T-cell (primary cell): ENCODE data around the gene SFXN5. TPM values are rescaled to one million over a fixed set of nuclear protein-coding genes. Genes with fewer than 3 reads are reported as not detected.

ENCODE experiments used
- ATAC-seq, 4 experiments: fragments of 200-7000 bp in 3 of 4; fragments of 150-1000 bp in 1 of 4; cut with Tn5 transposase; replicated peaks in 1 of 4; 1 replicate in 3 of 4; 2 replicates in 1 of 4; pipeline ENCODE4 v1.10.0; 2021; ENCODE audit warnings: moderate library complexity in 3 of 4, mild to moderate bottlenecking in 2 of 4, moderate number of reproducible peaks in 1 of 4
- CTCF ChIA-PET, 2 donors: fragments of 300-600 bp; sonication (Branson Sonifier 250); formaldehyde crosslinking; loops; one replicate each; lab custom pipeline; 2022; ENCODE audit warnings: antibody characterized with exemption in 2 of 2; lab: Charles Lee
- POLR2A ChIA-PET, 2 donors: fragments of 300-600 bp; sonication (Branson Sonifier 250); formaldehyde crosslinking; loops; one replicate each; lab custom pipeline; 2022; ENCODE audit warnings: antibody characterized with exemption in 2 of 2; lab: Charles Lee
- DNase-seq, 35 experiments: peaks; one replicate each; pipeline versions ENCODE4 v3.0.0 to v3.0.0-alpha.2; 2013 to 2023
- H3K27ac ChIP-seq: one replicate; pipeline ENCODE4 v1.5.1; 2013; ENCODE audit warnings: low read length
- H3K27me3 ChIP-seq, 2 experiments: replicated peaks in 1 of 2; 1 replicate in 1 of 2; 2 replicates in 1 of 2; pipeline versions ENCODE4 v1.6.1 to v1.7.0; 2013; ENCODE audit warnings: low read length in 1 of 2, mixed read lengths in 1 of 2; ENCODE audit not compliant: control insufficient read depth in 2 of 2, insufficient read depth in 2 of 2; ENCODE audit errors: extremely low read depth in 1 of 2
- H3K36me3 ChIP-seq, 2 donors: 1 replicate in 1 of 2; 2 replicates in 1 of 2; pipeline versions ENCODE4 v1.6.1 to v1.7.0; 2013; ENCODE audit warnings: low read length in 1 of 2; ENCODE audit not compliant: control insufficient read depth in 2 of 2, insufficient read depth in 1 of 2; ENCODE audit errors: extremely low read depth in 1 of 2
- H3K4me1 ChIP-seq, 2 experiments: 1 replicate in 1 of 2; 2 replicates in 1 of 2; pipeline versions ENCODE4 v1.6.1 to v1.7.0; 2013; ENCODE audit warnings: low read length in 2 of 2, mixed read lengths in 1 of 2; ENCODE audit not compliant: insufficient read depth in 2 of 2, control insufficient read depth in 1 of 2; ENCODE audit errors: extremely low read depth in 1 of 2
- H3K4me3 ChIP-seq, 2 donors: 1 replicate in 1 of 2; 2 replicates in 1 of 2; pipeline versions ENCODE4 v1.5.1 to v1.7.0; 2013; ENCODE audit warnings: mild to moderate bottlenecking in 2 of 2, low read length in 1 of 2, moderate library complexity in 1 of 2; ENCODE audit not compliant: control insufficient read depth in 1 of 2; ENCODE audit errors: extremely low read depth in 1 of 2
- H3K9me3 ChIP-seq: 2 replicates; pipeline ENCODE4 v1.7.0; 2013
- H3K27ac Mint-ChIP-seq, 2 donors: one replicate each; pipeline ENCODE4 v1.8.0; 2020 to 2021; ENCODE audit warnings: mild to moderate bottlenecking in 2 of 2, mixed read lengths in 2 of 2
- H3K27me3 Mint-ChIP-seq, 2 donors: one replicate each; pipeline ENCODE4 v1.8.0; 2021 to 2022; ENCODE audit warnings: mixed read lengths in 2 of 2
- H3K36me3 Mint-ChIP-seq: one replicate; pipeline ENCODE4 v1.8.0; 2021; ENCODE audit warnings: mixed read lengths
- H3K4me1 Mint-ChIP-seq, 3 donors: one replicate each; pipeline ENCODE4 v1.8.0; 2020 to 2022; ENCODE audit warnings: mixed read lengths in 3 of 3, mild to moderate bottlenecking in 1 of 3
- H3K4me3 Mint-ChIP-seq, 3 donors: one replicate each; pipeline ENCODE4 v1.8.0; 2020 to 2022; ENCODE audit warnings: mild to moderate bottlenecking in 3 of 3, mixed read lengths in 3 of 3, moderate library complexity in 3 of 3
- H3K9me3 Mint-ChIP-seq, 3 donors: one replicate each; pipeline ENCODE4 v1.8.0; 2020 to 2022; ENCODE audit warnings: mixed read lengths in 3 of 3
- WGBS: methylation state at CpG from one replicate; pipeline ENCODE4 v1.1.5; 2013; ENCODE audit warnings: missing lambda C conversion rate; ENCODE audit not compliant: insufficient coverage; 5-methylcytosine and 5-hydroxymethylcytosine counted together
- total RNA-seq, 35 experiments: library from RNA in 6 of 35; stranded (reverse) in 6 of 35; fragments of 120-200 nt in 1 of 35; gene quantifications; one replicate each; pipeline versions ENCODE4 v1.2.1 to v1.2.4 and lab custom pipeline; 2013 to 2026

SFXN5 gene
- total RNA-seq, 5 donors from 2014 or later (not counting 1 experiment from before 2014, with no cell fraction given), result 6.3 to 14.2 (median 9.7) TPM

GRCh38 chr2:72985891-72986683 is 85.4 kb downstream of the SFXN5 start:
- 94% methylated on average over 7 of the region's 12 CpGs for WGBS

GRCh38 chr2:72985136-72985535 is 86.4 kb downstream of the SFXN5 start:
- Mint-ChIP-seq H3K4me3 (no peak overlapping the region), H3K9me3 (no peaks in the 10 kb centered on the region), H3K27ac (no peak overlapping the region), H3K36me3 (peaks cover 3% of the 10 kb centered on the region), H3K4me1 (peaks cover 0 to 1% (median 0%) of the 10 kb centered on the region in 3 donors), H3K27me3 (no peaks in the 10 kb centered on the region)
- CTCF ChIA-PET, result interaction anchor here in 1 of 2 donors (0.8 kb wide), 1 partner anchor 10 kb away, joined by 3 read pairs; no protein-coding TSS in a partner anchor
- POLR2A ChIA-PET, result interaction anchor here in 1 of 2 donors (0.6 kb wide), 1 partner anchor 16 kb away, joined by 4 read pairs; no protein-coding TSS in a partner anchor
- WGBS, result 78% methylated on average over 4 of the region's 5 CpGs
- no peak for DNase-seq
- no peaks in the 10 kb centered on the region for H3K4me1 ChIP-seq
- ATAC-seq, result no peak
- peaks cover 2 to 5% of the 10 kb centered on the region in 2 donors for H3K36me3 ChIP-seq
- no peaks in the 10 kb centered on the region for H3K27me3 ChIP-seq
- H3K9me3 ChIP-seq, result no peaks in the 10 kb centered on the region
- no peak overlapping the region for H3K4me3 ChIP-seq
- H3K27ac ChIP-seq, result no peak overlapping the region

More at GRCh38 chr2:72985891-72986683, 85.4 kb downstream of the SFXN5 start:
- ChIA-PET CTCF (interaction anchor here in 1 of 2 donors (0.6 kb wide), 1 partner anchor 10 kb away, joined by 4 read pairs; no protein-coding TSS in a partner anchor), POLR2A (no interaction called here)
- no peaks in the 10 kb centered on the region for H3K27me3 Mint-ChIP-seq
- Histone ChIP-seq H3K9me3 (no peaks in the 10 kb centered on the region), H3K36me3 (peaks cover 2% of the 10 kb centered on the region in 2 donors), H3K4me1 (no peaks in the 10 kb centered on the region), H3K27me3 (no peaks in the 10 kb centered on the region), H3K27ac (no peak overlapping the region), H3K4me3 (no peak overlapping the region)
- H3K4me3 Mint-ChIP-seq, result no peak overlapping the region
- peaks cover 3% of the 10 kb centered on the region for H3K36me3 Mint-ChIP-seq
- no peak for DNase-seq
- H3K27ac Mint-ChIP-seq, result no peak overlapping the region
- H3K9me3 Mint-ChIP-seq, result no peaks in the 10 kb centered on the region
- no peak for ATAC-seq
- H3K4me1 Mint-ChIP-seq, result no peaks in the 10 kb centered on the region

GRCh38 chr2:72984172-72984671 is 87.3 kb downstream of the SFXN5 start:
- Histone ChIP-seq H3K9me3 (no peaks in the 10 kb centered on the region), H3K27ac (no peak overlapping the region), H3K4me3 (no peak overlapping the region), H3K27me3 (no peaks in the 10 kb centered on the region), H3K4me1 (no peaks in the 10 kb centered on the region), H3K36me3 (peaks cover 2 to 3% of the 10 kb centered on the region in 2 donors)
- H3K4me3 Mint-ChIP-seq, result no peak overlapping the region
- ChIA-PET CTCF (interaction anchor here (0.6 to 0.8 kb wide), 2 partner anchors 9 to 10 kb away, joined by 3 read pairs; no protein-coding TSS in a partner anchor), POLR2A (no interaction called here)
- H3K9me3 Mint-ChIP-seq, result no peaks in the 10 kb centered on the region
- ATAC-seq (no peak), DNase-seq (no peak)
- H3K4me1 Mint-ChIP-seq, result peaks cover 0 to 2% (median 1%) of the 10 kb centered on the region in 3 donors
- H3K36me3 Mint-ChIP-seq, result peaks cover 3% of the 10 kb centered on the region
- 77% methylated on average over 3 of the region's 7 CpGs for WGBS
- no peak overlapping the region for H3K27ac Mint-ChIP-seq
- no peaks in the 10 kb centered on the region for H3K27me3 Mint-ChIP-seq

- H3K36me3 Mint-ChIP-seq, result peaks cover 3% of the 10 kb centered on the region
- no peaks in the 10 kb centered on the region for H3K9me3 ChIP-seq
- H3K9me3 Mint-ChIP-seq, result no peaks in the 10 kb centered on the region
- no peak overlapping the region for H3K27ac ChIP-seq
- H3K36me3 ChIP-seq, result peaks cover 2 to 3% of the 10 kb centered on the region in 2 donors
- WGBS, result 91% methylated on average over 7 of the region's 10 CpGs
- H3K27me3 Mint-ChIP-seq, result no peaks in the 10 kb centered on the region
- ATAC-seq, result no peak
- CTCF ChIA-PET, result interaction anchor here (0.6 to 0.8 kb wide), 2 partner anchors 11 to 196 kb away, joined by 3 read pairs; no protein-coding TSS in a partner anchor
- H3K27me3 ChIP-seq, result no peaks in the 10 kb centered on the region
- no peak overlapping the region for H3K4me3 ChIP-seq
- no peak overlapping the region for H3K27ac Mint-ChIP-seq
- H3K4me3 Mint-ChIP-seq, result no peak overlapping the region
- peaks cover 0 to 2% (median 1%) of the 10 kb centered on the region in 3 donors for H3K4me1 Mint-ChIP-seq
- no peaks in the 10 kb centered on the region for H3K4me1 ChIP-seq
- DNase-seq, result no peak
- POLR2A ChIA-PET, result no interaction called here
Observed at GRCh38 chr2:72983500-72984161, 87.9 kb downstream of the SFXN5 start.

GRCh38 chr2:72982781-72983499 is 88.6 kb downstream of the SFXN5 start:
- H3K9me3 ChIP-seq, result no peaks in the 10 kb centered on the region
- ATAC-seq, result no peak
- 83% methylated on average over 9 of the region's 11 CpGs for WGBS
- H3K4me1 ChIP-seq, result no peaks in the 10 kb centered on the region
- no peak for DNase-seq
- no peaks in the 10 kb centered on the region for H3K27me3 ChIP-seq
- ChIA-PET POLR2A (no interaction called here), CTCF (interaction anchor here in 1 of 2 donors (0.8 kb wide), 1 partner anchor 197 kb away, joined by 3 read pairs; no protein-coding TSS in a partner anchor)
- Mint-ChIP-seq H3K4me3 (no peak overlapping the region), H3K27me3 (no peaks in the 10 kb centered on the region), H3K27ac (no peak overlapping the region), H3K36me3 (peaks cover 3% of the 10 kb centered on the region), H3K4me1 (peaks cover 0 to 2% (median 1%) of the 10 kb centered on the region in 3 donors), H3K9me3 (no peaks in the 10 kb centered on the region)
- H3K36me3 ChIP-seq, result peaks cover 0 to 3% of the 10 kb centered on the region in 2 donors
- no peak overlapping the region for H3K27ac ChIP-seq
- H3K4me3 ChIP-seq, result no peak overlapping the region

GRCh38 chr2:72982219-72982618 is 89.3 kb downstream of the SFXN5 start:
- peaks cover 0 to 3% of the 10 kb centered on the region in 2 donors for H3K36me3 ChIP-seq
- POLR2A ChIA-PET, result no interaction called here

More at GRCh38 chr2:72982219-72982618, 89.3 kb downstream of the SFXN5 start:
- Histone ChIP-seq H3K4me1 (no peaks in the 10 kb centered on the region), H3K27ac (no peak overlapping the region), H3K9me3 (no peaks in the 10 kb centered on the region), H3K27me3 (no peaks in the 10 kb centered on the region), H3K4me3 (no peak overlapping the region)
- DNase-seq, result no peak
- Mint-ChIP-seq H3K9me3 (no peaks in the 10 kb centered on the region), H3K27ac (no peak overlapping the region), H3K36me3 (peaks cover 3% of the 10 kb centered on the region), H3K4me3 (no peak overlapping the region), H3K27me3 (no peaks in the 10 kb centered on the region), H3K4me1 (peaks cover 0 to 2% (median 1%) of the 10 kb centered on the region in 3 donors)
- CTCF ChIA-PET, result no interaction called here
- WGBS, result 60% methylated on average over 2 of the region's 2 CpGs
- ATAC-seq, result no peak
